GM12874 (cell line): ENCODE measurements around the gene KPTN.

ENCODE experiments used
- CTCF ChIP-seq: IDR thresholded peaks from 2 replicates; pipeline ENCODE4 v1.5.1; 2011; ENCODE audit warnings: low read depth, mild to moderate bottlenecking, control low read depth, low read length, moderate library complexity; ENCODE audit not compliant: insufficient read depth

The KPTN gene

GRCh38 chr19:47520343-47520806 is 36.4 kb upstream of the KPTN start:
- TF ChIP-seq CTCF, result no peak

- no peak for TF ChIP-seq CTCF
Measured at GRCh38 chr19:47518854-47519253, 34.8 kb upstream of the KPTN start.

- TF ChIP-seq CTCF, result no peak
Measured at GRCh38 chr19:47518139-47518538, 34.1 kb upstream of the KPTN start.

- TF ChIP-seq CTCF, result no peak
Measured at GRCh38 chr19:47514869-47515588, 31.0 kb upstream of the KPTN start, which contains the start of gene NAPA. Gene NAPA (minus strand): TSS chr19:47515063. CDS start chr19:47514940, 123 bp downstream.

GRCh38 chr19:47514151-47514868 is 30.3 kb upstream of the KPTN start:
- no peak for TF ChIP-seq CTCF

GRCh38 chr19:47512948-47513319 is 28.9 kb upstream of the KPTN start:
- TF ChIP-seq CTCF, result no peak

GRCh38 chr19:47512183-47512947 is 28.3 kb upstream of the KPTN start:
- TF ChIP-seq CTCF, result no peak
